ENCODE results near the gene RUNX1.

The RUNX1 gene

DNA sequence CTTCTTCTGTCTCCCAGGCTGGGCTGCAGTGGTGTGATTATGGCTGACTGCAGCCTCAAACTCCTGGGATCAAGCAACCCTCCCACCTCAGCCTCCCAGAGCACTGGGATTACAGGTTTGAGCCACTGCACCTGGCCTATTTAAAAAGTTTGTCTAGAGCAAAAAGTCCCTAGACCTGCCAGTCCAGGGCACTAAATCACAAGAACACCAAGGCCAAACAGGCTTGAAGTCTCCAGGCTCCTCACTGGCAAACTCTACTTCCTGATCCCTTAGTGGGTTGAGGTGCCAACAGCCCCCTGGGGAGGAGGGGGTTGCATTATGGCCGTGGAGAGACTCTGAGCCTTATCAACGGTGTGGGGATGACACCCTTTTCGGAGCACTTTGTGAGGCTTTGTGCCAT, 304.3 kb downstream of the RUNX1 start:
- Histone ChIP-seq H3K27me3 (ENCODE audit: insufficient read depth, low read depth, severe bottlenecking) (peaks cover 100% of the 10 kb centered on the region), H3K36me3 (no peaks in the 10 kb centered on the region)
- TF ChIP-seq, protein P1, sequence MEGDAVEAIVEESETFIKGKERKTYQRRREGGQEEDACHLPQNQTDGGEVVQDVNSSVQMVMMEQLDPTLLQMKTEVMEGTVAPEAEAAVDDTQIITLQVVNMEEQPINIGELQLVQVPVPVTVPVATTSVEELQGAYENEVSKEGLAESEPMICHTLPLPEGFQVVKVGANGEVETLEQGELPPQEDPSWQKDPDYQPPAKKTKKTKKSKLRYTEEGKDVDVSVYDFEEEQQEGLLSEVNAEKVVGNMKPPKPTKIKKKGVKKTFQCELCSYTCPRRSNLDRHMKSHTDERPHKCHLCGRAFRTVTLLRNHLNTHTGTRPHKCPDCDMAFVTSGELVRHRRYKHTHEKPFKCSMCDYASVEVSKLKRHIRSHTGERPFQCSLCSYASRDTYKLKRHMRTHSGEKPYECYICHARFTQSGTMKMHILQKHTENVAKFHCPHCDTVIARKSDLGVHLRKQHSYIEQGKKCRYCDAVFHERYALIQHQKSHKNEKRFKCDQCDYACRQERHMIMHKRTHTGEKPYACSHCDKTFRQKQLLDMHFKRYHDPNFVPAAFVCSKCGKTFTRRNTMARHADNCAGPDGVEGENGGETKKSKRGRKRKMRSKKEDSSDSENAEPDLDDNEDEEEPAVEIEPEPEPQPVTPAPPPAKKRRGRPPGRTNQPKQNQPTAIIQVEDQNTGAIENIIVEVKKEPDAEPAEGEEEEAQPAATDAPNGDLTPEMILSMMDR (IDR thresholded peaks at IDR 0.05; ENCODE audit: low read depth, low read length): no peak

DNA sequence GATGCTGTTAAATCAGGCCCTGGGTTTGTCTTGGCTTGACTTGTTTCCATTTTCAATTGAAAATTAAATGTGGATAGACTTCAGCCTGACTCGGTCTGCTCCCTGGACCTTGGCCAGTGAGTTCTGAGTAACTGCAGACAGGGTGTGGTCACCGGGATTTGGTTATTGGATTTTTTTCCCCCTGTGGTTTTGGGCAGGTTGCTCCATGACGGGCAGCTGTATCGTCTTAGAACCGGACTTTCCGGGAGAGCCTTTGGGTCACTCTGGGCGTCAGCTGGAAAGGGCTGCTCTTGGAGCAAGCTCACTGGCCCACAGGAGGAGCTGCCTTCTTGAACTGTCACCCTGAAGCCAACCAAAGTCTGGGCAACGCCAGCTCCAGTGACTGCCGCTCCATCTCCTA, 305.3 kb downstream of the RUNX1 start:
- no peak overlapping the region for H3K27ac ChIP-seq
- H3K36me3 ChIP-seq: no peaks in the 10 kb centered on the region
- peaks cover 3% of the 10 kb centered on the region for H3K9me3 ChIP-seq (ENCODE audit: severe bottlenecking)
- H3K27me3 ChIP-seq (ENCODE audit: insufficient read depth, low read depth, severe bottlenecking): peaks cover 100% of the 10 kb centered on the region
- TF ChIP-seq, protein P1 (IDR thresholded peaks at IDR 0.05; ENCODE audit: low read depth, low read length): no peak
- no peak overlapping the region for H3K4me3 ChIP-seq (ENCODE audit: low read depth, low read length)
- DNase-seq: no peak

More for the DNA sequence above, 304.3 kb downstream of the RUNX1 start:
- peaks cover 3% of the 10 kb centered on the region for H3K9me3 ChIP-seq (ENCODE audit: severe bottlenecking)
- H3K4me3 ChIP-seq (ENCODE audit: low read depth, low read length): no peak overlapping the region
- DNase-seq: no peak
- no peak overlapping the region for H3K27ac ChIP-seq

DNA sequence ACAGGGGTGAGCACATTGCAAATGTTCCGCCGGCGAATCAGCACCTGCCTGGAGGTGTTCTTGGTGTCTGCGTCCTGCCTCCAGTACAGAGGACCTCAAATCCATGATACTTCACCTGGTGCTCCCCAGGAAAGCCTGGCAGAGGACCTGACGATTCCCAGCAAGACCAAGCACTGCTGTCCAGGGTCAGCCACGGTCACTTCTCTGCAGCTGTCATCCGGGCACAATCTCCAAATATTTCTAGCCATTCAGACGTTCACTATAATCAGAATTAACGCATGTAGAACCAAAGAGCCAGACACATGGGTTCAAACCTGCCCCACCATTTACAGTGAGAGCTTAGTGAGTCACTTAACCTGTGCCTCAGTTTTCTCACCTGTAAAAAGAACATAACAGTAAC, 305.8 kb downstream of the RUNX1 start:
- Histone ChIP-seq H3K36me3 (no peaks in the 10 kb centered on the region), H3K27me3 (ENCODE audit: insufficient read depth, low read depth, severe bottlenecking) (peaks cover 100% of the 10 kb centered on the region), H3K27ac (no peak overlapping the region), H3K4me3 (ENCODE audit: low read depth, low read length) (no peak overlapping the region), H3K9me3 (ENCODE audit: severe bottlenecking) (peaks cover 3% of the 10 kb centered on the region)
- DNase-seq: no peak
- TF ChIP-seq, protein P1 (IDR thresholded peaks at IDR 0.05; ENCODE audit: low read depth, low read length): no peak

DNA sequence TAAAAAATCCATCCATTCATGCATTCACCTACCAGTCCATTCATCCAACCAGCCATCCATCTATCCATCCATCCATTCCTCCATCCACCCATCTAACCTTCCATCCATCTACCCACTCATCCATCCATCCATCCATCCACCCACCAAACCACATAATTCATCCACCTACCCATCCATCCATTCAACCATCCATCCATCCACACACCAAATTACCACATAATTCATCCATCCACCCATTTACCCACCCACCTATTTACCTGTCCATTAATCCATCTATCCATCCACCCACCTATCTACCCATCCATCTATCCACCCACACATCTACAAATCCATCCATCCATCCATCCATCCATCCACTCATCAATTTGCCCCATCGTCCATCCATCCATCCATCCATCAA, 308.9 kb downstream of the RUNX1 start:
- TF ChIP-seq, protein P1 (IDR thresholded peaks at IDR 0.05; ENCODE audit: low read depth, low read length): no peak
- Histone ChIP-seq H3K27ac (no peak overlapping the region), H3K4me3 (ENCODE audit: low read depth, low read length) (no peak overlapping the region), H3K9me3 (ENCODE audit: severe bottlenecking) (peaks cover 2% of the 10 kb centered on the region), H3K36me3 (no peaks in the 10 kb centered on the region), H3K27me3 (ENCODE audit: insufficient read depth, low read depth, severe bottlenecking) (peaks cover 100% of the 10 kb centered on the region)
- no peak for DNase-seq
